Stimulated activated naive CD8-positive, alpha-beta T cell treated with anti-CD3 and anti-CD28 coated beads, Interleukin-15, amount 100 ng/mL, for 72 hours (primary cell): Measurements from ENCODE around the gene PARP11.
A peak's percentile ranks its signal among the peaks of the same experiment; 100 is the strongest.

Experiments used
- ATAC-seq: fragments of 150-1000 bp; cut with Tn5 transposase; 2 replicates; pipeline ENCODE4 v1.10.0; 2021; ENCODE audit warnings: mild to moderate bottlenecking, moderate library complexity
- DNase-seq, 2 donors: peaks; one replicate each; pipeline ENCODE4 v3.0.0; 2021 to 2022
- H3K27ac Mint-ChIP-seq, 2 donors: one replicate each; pipeline ENCODE4 v1.8.0; 2022; ENCODE audit warnings: mild to moderate bottlenecking in 2 of 2, mixed read lengths in 2 of 2, moderate library complexity in 2 of 2
- H3K27me3 Mint-ChIP-seq: one replicate; pipeline ENCODE4 v1.8.0; 2022; ENCODE audit warnings: mixed read lengths
- H3K4me1 Mint-ChIP-seq: one replicate; pipeline ENCODE4 v1.8.0; 2022; ENCODE audit warnings: mild to moderate bottlenecking, mixed read lengths
- H3K4me3 Mint-ChIP-seq, 2 donors: one replicate each; pipeline ENCODE4 v1.8.0; 2022; ENCODE audit warnings: mild to moderate bottlenecking in 2 of 2, mixed read lengths in 2 of 2, moderate library complexity in 1 of 2
- H3K9me3 Mint-ChIP-seq, 2 donors: one replicate each; pipeline ENCODE4 v1.8.0; 2022; ENCODE audit warnings: mixed read lengths in 2 of 2

Gene PARP11

GRCh38 chr12:3815094-3815766 is 58.0 kb downstream of the PARP11 start:
- Mint-ChIP-seq H3K4me1 (no peaks in the 10 kb centered on the region), H3K9me3 (no peaks in the 10 kb centered on the region), H3K4me3 (no peak overlapping the region), H3K27me3 (no peaks in the 10 kb centered on the region), H3K27ac (no peak overlapping the region)
- DNase-seq: no peak
- ATAC-seq: no peak

- no peak overlapping the region for H3K4me3 Mint-ChIP-seq
- H3K4me1 Mint-ChIP-seq: no peaks in the 10 kb centered on the region
- H3K27me3 Mint-ChIP-seq: no peaks in the 10 kb centered on the region
- no peaks in the 10 kb centered on the region for H3K9me3 Mint-ChIP-seq
- H3K27ac Mint-ChIP-seq: no peak overlapping the region
- DNase-seq (no peak), ATAC-seq (no peak)
Observed at GRCh38 chr12:3810540-3810939, 62.7 kb downstream of the PARP11 start.

DNA sequence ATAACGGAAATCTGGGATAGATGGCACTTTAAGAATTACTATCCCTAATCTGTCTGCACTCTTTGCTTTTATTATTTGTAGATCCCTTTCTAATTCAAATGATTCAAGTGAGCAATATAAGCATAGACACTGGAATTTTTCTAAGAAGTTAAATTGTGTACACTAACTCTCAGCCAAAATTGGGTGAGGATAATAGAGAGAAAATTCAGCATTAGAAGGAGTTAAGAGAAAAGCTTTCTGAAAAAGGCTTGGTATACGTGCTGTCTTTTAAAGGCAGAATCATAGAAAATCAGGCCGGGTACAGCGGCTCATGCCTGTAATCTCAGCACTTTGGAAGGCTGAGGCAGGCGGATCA is 63.2 kb downstream of the PARP11 start:
- no peak overlapping the region for H3K4me3 Mint-ChIP-seq
- H3K27ac Mint-ChIP-seq: no peak overlapping the region
- no peaks in the 10 kb centered on the region for H3K4me1 Mint-ChIP-seq
- no peak for DNase-seq
- ATAC-seq: no peak
- no peaks in the 10 kb centered on the region for H3K9me3 Mint-ChIP-seq
- H3K27me3 Mint-ChIP-seq: no peaks in the 10 kb centered on the region

- no peaks in the 10 kb centered on the region for H3K27me3 Mint-ChIP-seq
- no peak overlapping the region for H3K4me3 Mint-ChIP-seq
- DNase-seq (no peak), ATAC-seq (no peak)
- no peak overlapping the region for H3K27ac Mint-ChIP-seq
- no peaks in the 10 kb centered on the region for H3K9me3 Mint-ChIP-seq
- H3K4me1 Mint-ChIP-seq: no peaks in the 10 kb centered on the region
Observed at GRCh38 chr12:3809357-3810015, 63.7 kb downstream of the PARP11 start.

DNA sequence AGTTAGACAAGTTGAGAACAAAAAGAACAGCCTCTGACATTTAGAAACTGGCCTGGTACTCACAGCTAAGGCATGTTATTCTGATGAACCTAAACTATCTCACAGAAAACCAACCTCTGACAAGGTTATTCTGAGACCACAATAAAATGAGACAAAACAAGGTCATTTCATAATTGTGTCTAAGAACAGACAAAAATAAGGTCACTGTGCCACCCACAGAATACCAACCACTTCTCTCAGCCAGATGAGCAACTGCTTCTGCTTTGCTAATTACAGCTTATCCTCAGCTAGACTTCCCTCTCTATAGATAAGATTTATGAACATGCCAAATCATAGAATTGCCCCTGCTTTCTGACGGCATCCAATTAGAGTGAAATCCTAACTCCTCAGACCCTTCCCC is 68.1 kb downstream of the PARP11 start:
- H3K9me3 Mint-ChIP-seq: no peaks in the 10 kb centered on the region
- peaks cover 6% of the 10 kb centered on the region for H3K4me1 Mint-ChIP-seq
- ATAC-seq (no peak), DNase-seq (no peak)
- no peaks in the 10 kb centered on the region for H3K27me3 Mint-ChIP-seq
- no peak overlapping the region for H3K27ac Mint-ChIP-seq
- H3K4me3 Mint-ChIP-seq: no peak overlapping the region

DNA sequence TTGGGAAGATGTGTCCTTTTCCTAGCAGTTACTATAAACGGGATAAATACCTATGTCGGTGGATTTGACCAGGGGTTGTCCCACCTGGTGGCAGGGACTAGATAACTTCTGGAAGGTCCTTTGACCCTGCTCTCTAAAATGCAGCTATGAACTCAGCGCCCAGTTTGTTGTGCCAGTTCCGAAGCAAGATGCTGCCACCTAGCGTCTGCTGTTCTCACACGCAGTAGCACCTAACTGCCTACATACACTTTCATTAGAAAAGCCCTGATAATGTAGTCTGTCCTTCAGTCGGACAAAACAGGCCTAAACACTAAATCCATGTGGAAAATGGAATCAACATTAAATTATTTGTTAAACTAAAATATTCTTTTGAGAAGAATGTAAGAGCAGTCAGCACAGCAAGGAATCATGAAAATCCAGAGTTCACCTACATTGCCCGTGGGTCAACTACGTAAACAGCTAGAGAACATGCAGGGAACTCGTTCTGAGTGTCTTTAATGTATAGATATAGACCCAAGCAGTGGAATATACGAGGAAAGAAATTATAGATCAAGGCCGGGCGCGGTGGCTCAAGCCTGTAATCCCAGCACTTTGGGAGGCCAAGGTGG is 69.2 kb downstream of the PARP11 start:
- Mint-ChIP-seq H3K9me3 (no peaks in the 10 kb centered on the region), H3K4me1 (peaks cover 6% of the 10 kb centered on the region), H3K27me3 (no peaks in the 10 kb centered on the region), H3K4me3 (no peak overlapping the region), H3K27ac (no peak overlapping the region)
- DNase-seq (peak; percentile 57 to 60), ATAC-seq (peak; percentile 86)

- no peak overlapping the region for H3K27ac Mint-ChIP-seq
- H3K4me3 Mint-ChIP-seq: no peak overlapping the region
- no peaks in the 10 kb centered on the region for H3K27me3 Mint-ChIP-seq
- ATAC-seq (no peak), DNase-seq (no peak)
- peaks cover 6% of the 10 kb centered on the region for H3K4me1 Mint-ChIP-seq
- no peaks in the 10 kb centered on the region for H3K9me3 Mint-ChIP-seq
Observed at GRCh38 chr12:3802721-3803120, 70.5 kb downstream of the PARP11 start.

DNA sequence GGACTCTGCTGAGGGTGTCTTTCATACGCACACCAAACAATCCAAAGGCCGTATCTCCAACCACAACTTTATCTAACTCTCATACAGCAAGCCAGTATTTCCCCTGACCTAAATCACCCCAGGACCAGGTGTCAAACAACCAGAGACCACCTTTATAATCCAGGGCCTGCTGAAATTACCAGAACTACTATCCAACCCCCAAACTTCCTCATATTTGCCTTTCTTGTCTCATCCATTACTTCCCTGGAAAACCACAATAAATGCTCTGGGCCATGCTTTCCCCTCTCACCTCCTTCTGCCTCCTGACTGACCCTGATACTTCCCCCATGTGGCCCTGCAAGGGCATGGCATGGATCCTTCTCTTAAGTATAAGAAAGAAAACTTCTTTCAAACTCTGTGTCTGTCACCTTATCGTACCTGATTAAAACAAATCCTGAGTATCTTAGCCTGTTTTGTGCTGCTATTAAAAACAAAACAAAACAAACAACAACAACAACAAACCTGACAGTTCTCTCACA is 75.6 kb downstream of the PARP11 start:
- no peaks in the 10 kb centered on the region for H3K27me3 Mint-ChIP-seq
- H3K27ac Mint-ChIP-seq: no peak overlapping the region
- ATAC-seq: no peak

DNA sequence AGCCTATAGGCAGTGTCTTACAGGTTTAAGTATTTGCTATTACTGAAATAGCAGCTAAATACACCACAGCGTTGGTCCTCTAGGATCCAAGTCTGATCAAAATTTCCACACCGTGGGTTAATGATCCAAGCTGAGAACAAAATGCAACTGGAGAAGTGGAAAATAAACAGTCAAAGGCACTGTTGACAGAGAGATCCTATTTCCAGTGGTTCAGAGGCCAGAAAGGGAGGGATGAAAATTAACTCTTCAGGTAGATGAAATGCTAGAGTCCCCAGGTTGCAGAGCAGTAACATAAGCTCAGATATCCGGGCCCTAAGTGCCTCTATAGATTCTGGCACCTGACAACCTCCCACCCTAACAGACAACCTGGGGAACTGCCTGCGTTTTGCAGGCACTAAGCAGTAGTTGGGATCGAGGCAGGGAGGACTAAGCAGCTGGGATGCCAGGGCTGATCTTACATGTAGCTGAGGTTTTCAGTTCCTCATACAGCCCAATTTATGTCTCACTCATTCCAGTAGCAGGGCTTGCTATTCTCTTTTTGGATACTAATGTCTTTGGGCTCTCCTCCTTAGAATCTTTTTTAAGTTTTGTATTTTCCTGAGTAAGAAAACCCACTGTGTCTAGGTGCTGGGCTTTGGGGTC is 77.6 kb downstream of the PARP11 start:
- Mint-ChIP-seq H3K27me3 (no peaks in the 10 kb centered on the region), H3K4me3 (no peak overlapping the region), H3K27ac (no peak overlapping the region), H3K4me1 (peaks cover under 1% of the 10 kb centered on the region), H3K9me3 (no peaks in the 10 kb centered on the region)
- no peak for DNase-seq
- no peak for ATAC-seq

More for the DNA sequence above, 75.6 kb downstream of the PARP11 start:
- Mint-ChIP-seq H3K4me1 (peaks cover 6% of the 10 kb centered on the region), H3K9me3 (no peaks in the 10 kb centered on the region), H3K4me3 (no peak overlapping the region)
- DNase-seq: no peak

GRCh38 chr12:3795066-3795465 is 78.1 kb downstream of the PARP11 start:
- no peak for ATAC-seq
- H3K4me1 Mint-ChIP-seq: no peaks in the 10 kb centered on the region
- H3K4me3 Mint-ChIP-seq: no peak overlapping the region
- no peak overlapping the region for H3K27ac Mint-ChIP-seq
- H3K27me3 Mint-ChIP-seq: no peaks in the 10 kb centered on the region
- no peak for DNase-seq
- H3K9me3 Mint-ChIP-seq: no peaks in the 10 kb centered on the region

GRCh38 chr12:3792623-3793288 is 80.4 kb downstream of the PARP11 start:
- H3K4me1 Mint-ChIP-seq: no peaks in the 10 kb centered on the region
- no peak overlapping the region for H3K27ac Mint-ChIP-seq
- no peak overlapping the region for H3K4me3 Mint-ChIP-seq
- DNase-seq: no peak
- no peak for ATAC-seq
- no peaks in the 10 kb centered on the region for H3K9me3 Mint-ChIP-seq
- no peaks in the 10 kb centered on the region for H3K27me3 Mint-ChIP-seq

- H3K4me3 Mint-ChIP-seq: no peak overlapping the region
- no peak overlapping the region for H3K27ac Mint-ChIP-seq
- no peaks in the 10 kb centered on the region for H3K9me3 Mint-ChIP-seq
- H3K27me3 Mint-ChIP-seq: no peaks in the 10 kb centered on the region
- ATAC-seq (no peak), DNase-seq (no peak)
- H3K4me1 Mint-ChIP-seq: no peaks in the 10 kb centered on the region
Observed at GRCh38 chr12:3791256-3791874, 81.8 kb downstream of the PARP11 start.

GRCh38 chr12:3790642-3791041 is 82.6 kb downstream of the PARP11 start:
- Mint-ChIP-seq H3K4me3 (no peak overlapping the region), H3K4me1 (no peaks in the 10 kb centered on the region), H3K9me3 (no peaks in the 10 kb centered on the region), H3K27me3 (no peaks in the 10 kb centered on the region), H3K27ac (no peak overlapping the region)
- ATAC-seq (no peak), DNase-seq (no peak)

DNA sequence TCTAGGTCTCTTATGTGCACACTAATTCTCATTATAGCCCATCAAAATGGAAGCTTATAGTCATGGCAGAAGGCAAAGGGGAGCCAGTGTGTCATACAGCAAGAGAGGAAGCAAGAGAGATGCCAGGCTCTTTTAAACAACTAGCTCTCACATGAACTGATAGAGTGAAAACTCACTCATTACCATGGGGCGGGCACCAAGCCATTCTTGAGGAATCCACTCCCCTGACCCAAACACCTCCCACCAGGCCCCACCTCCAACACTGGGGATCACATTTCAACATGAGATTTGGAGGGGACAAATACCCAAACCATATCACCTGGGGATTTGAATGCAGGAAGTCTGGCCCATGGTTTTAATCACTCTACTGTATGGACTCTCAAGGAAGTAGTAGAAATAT is 83.4 kb downstream of the PARP11 start:
- ATAC-seq (no peak), DNase-seq (no peak)
- no peaks in the 10 kb centered on the region for H3K9me3 Mint-ChIP-seq
- H3K27ac Mint-ChIP-seq: no peak overlapping the region
- no peaks in the 10 kb centered on the region for H3K27me3 Mint-ChIP-seq
- no peaks in the 10 kb centered on the region for H3K4me1 Mint-ChIP-seq
- no peak overlapping the region for H3K4me3 Mint-ChIP-seq

DNA sequence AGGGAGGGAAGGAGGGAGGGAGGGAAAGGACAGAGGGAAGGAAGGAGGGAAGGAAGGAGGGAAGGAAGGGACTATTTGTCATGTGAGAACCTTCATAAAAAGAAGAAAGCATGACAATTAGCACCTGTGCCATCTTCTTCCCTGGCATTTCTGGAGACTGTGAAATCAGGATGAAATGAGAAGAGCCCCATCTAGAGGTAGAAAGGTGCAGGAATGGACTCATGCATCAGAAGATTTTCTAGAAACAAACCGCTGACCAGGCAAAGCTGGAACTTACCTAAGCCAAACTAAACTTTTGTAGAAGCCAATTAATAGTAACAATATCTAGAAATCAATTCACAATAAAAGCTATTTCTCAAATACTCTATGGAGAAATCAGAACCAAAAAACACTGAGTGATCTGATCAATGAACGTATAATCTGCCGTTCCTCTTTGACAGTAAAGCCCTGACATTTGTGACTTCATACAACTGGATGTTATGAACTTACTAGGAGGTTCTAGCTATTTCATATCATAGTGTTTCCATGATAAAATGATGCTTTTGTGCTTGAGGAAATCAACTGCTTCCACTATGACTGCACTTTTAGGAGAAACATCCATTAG is 95.9 kb downstream of the PARP11 start:
- ATAC-seq (peak; percentile 64), DNase-seq (peak in 1 of 2 donors; percentile 10)
- H3K9me3 Mint-ChIP-seq: no peaks in the 10 kb centered on the region
- no peak overlapping the region for H3K4me3 Mint-ChIP-seq
- no peak overlapping the region for H3K27ac Mint-ChIP-seq
- H3K27me3 Mint-ChIP-seq: no peaks in the 10 kb centered on the region
- peaks cover 3% of the 10 kb centered on the region for H3K4me1 Mint-ChIP-seq
